ENCODE measurements around the gene TMEM131L.

Gene TMEM131L

GRCh38 chr4:153573881-153574802 is 108.0 kb downstream of the TMEM131L start:
- H3K27ac ChIP-seq (ENCODE audit: low read length) = no peak overlapping the region
- H3K27me3 ChIP-seq (ENCODE audit: low read depth, low read length) = no peaks in the 10 kb centered on the region
- no peaks in the 10 kb centered on the region for H3K36me3 ChIP-seq (ENCODE audit: control insufficient read depth in 1 of 2, insufficient read depth in 2 of 2, low read length in 2 of 2)
- H3K4me3 ChIP-seq (ENCODE audit: low read depth in 1 of 2, low read length in 2 of 2) = no peak overlapping the region
- peaks cover 6 to 23% of the 10 kb centered on the region in 2 donors for H3K4me1 ChIP-seq (ENCODE audit: control insufficient read depth in 1 of 2, insufficient read depth in 2 of 2, low read length in 2 of 2)
- no peaks in the 10 kb centered on the region for H3K9me3 ChIP-seq (ENCODE audit: control insufficient read depth in 1 of 2, low read length in 2 of 2)

- H3K4me1 ChIP-seq (ENCODE audit: control insufficient read depth in 1 of 2, insufficient read depth in 2 of 2, low read length in 2 of 2) = peaks cover 6 to 23% of the 10 kb centered on the region in 2 donors
- H3K9me3 ChIP-seq (ENCODE audit: control insufficient read depth in 1 of 2, low read length in 2 of 2) = no peaks in the 10 kb centered on the region
- H3K27me3 ChIP-seq (ENCODE audit: low read depth, low read length) = no peaks in the 10 kb centered on the region
- H3K36me3 ChIP-seq (ENCODE audit: control insufficient read depth in 1 of 2, insufficient read depth in 2 of 2, low read length in 2 of 2) = peaks cover 0 to 3% of the 10 kb centered on the region in 2 donors
- no peak overlapping the region for H3K27ac ChIP-seq (ENCODE audit: low read length)
- no peak overlapping the region for H3K4me3 ChIP-seq (ENCODE audit: low read depth in 1 of 2, low read length in 2 of 2)
Observed at GRCh38 chr4:153576443-153576774, 110.2 kb downstream of the TMEM131L start.

GRCh38 chr4:153577053-153577452 is 110.9 kb downstream of the TMEM131L start:
- no peaks in the 10 kb centered on the region for H3K9me3 ChIP-seq (ENCODE audit: control insufficient read depth in 1 of 2, low read length in 2 of 2)
- no peak overlapping the region for H3K4me3 ChIP-seq (ENCODE audit: low read depth in 1 of 2, low read length in 2 of 2)
- peaks cover 6 to 23% of the 10 kb centered on the region in 2 donors for H3K4me1 ChIP-seq (ENCODE audit: control insufficient read depth in 1 of 2, insufficient read depth in 2 of 2, low read length in 2 of 2)
- H3K27me3 ChIP-seq (ENCODE audit: low read depth, low read length) = no peaks in the 10 kb centered on the region
- peaks cover 0 to 3% of the 10 kb centered on the region in 2 donors for H3K36me3 ChIP-seq (ENCODE audit: control insufficient read depth in 1 of 2, insufficient read depth in 2 of 2, low read length in 2 of 2)
- no peak overlapping the region for H3K27ac ChIP-seq (ENCODE audit: low read length)

- peaks cover 6 to 8% of the 10 kb centered on the region in 2 donors for H3K36me3 ChIP-seq (ENCODE audit: control insufficient read depth in 1 of 2, insufficient read depth in 2 of 2, low read length in 2 of 2)
- H3K27me3 ChIP-seq (ENCODE audit: low read depth, low read length) = no peaks in the 10 kb centered on the region
- peaks cover 0 to 5% of the 10 kb centered on the region in 2 donors for H3K4me1 ChIP-seq (ENCODE audit: control insufficient read depth in 1 of 2, insufficient read depth in 2 of 2, low read length in 2 of 2)
- no peaks in the 10 kb centered on the region for H3K9me3 ChIP-seq (ENCODE audit: control insufficient read depth in 1 of 2, low read length in 2 of 2)
- H3K4me3 ChIP-seq (ENCODE audit: low read depth in 1 of 2, low read length in 2 of 2) = no peak overlapping the region
- no peak overlapping the region for H3K27ac ChIP-seq (ENCODE audit: low read length)
Observed at GRCh38 chr4:153579410-153579809, 113.2 kb downstream of the TMEM131L start.

- Histone ChIP-seq H3K9me3 (ENCODE audit: control insufficient read depth in 1 of 2, low read length in 2 of 2) (no peaks in the 10 kb centered on the region), H3K27me3 (ENCODE audit: low read depth, low read length) (no peaks in the 10 kb centered on the region), H3K4me3 (ENCODE audit: low read depth in 1 of 2, low read length in 2 of 2) (no peak overlapping the region), H3K27ac (ENCODE audit: low read length) (no peak overlapping the region), H3K4me1 (ENCODE audit: control insufficient read depth in 1 of 2, insufficient read depth in 2 of 2, low read length in 2 of 2) (peaks cover 0 to 3% of the 10 kb centered on the region in 2 donors), H3K36me3 (ENCODE audit: control insufficient read depth in 1 of 2, insufficient read depth in 2 of 2, low read length in 2 of 2) (peaks cover 6 to 9% of the 10 kb centered on the region in 2 donors)
Observed at GRCh38 chr4:153579872-153580271, 113.7 kb downstream of the TMEM131L start.

- Histone ChIP-seq H3K27me3 (ENCODE audit: low read depth, low read length) (no peaks in the 10 kb centered on the region), H3K27ac (ENCODE audit: low read length) (no peak overlapping the region), H3K9me3 (ENCODE audit: control insufficient read depth in 1 of 2, low read length in 2 of 2) (no peaks in the 10 kb centered on the region), H3K36me3 (ENCODE audit: control insufficient read depth in 1 of 2, insufficient read depth in 2 of 2, low read length in 2 of 2) (peaks cover 6 to 11% of the 10 kb centered on the region in 2 donors), H3K4me3 (ENCODE audit: low read depth in 1 of 2, low read length in 2 of 2) (no peak overlapping the region), H3K4me1 (ENCODE audit: control insufficient read depth in 1 of 2, insufficient read depth in 2 of 2, low read length in 2 of 2) (no peaks in the 10 kb centered on the region)
Observed at GRCh38 chr4:153582954-153583702, 117.0 kb downstream of the TMEM131L start.

- Histone ChIP-seq H3K36me3 (ENCODE audit: control insufficient read depth in 1 of 2, insufficient read depth in 2 of 2, low read length in 2 of 2) (peaks cover 10 to 21% of the 10 kb centered on the region in 2 donors), H3K27ac (ENCODE audit: low read length) (no peak overlapping the region), H3K4me1 (ENCODE audit: control insufficient read depth in 1 of 2, insufficient read depth in 2 of 2, low read length in 2 of 2) (no peaks in the 10 kb centered on the region), H3K9me3 (ENCODE audit: control insufficient read depth in 1 of 2, low read length in 2 of 2) (no peaks in the 10 kb centered on the region), H3K4me3 (ENCODE audit: low read depth in 1 of 2, low read length in 2 of 2) (no peak overlapping the region), H3K27me3 (ENCODE audit: low read depth, low read length) (no peaks in the 10 kb centered on the region)
Observed at GRCh38 chr4:153585026-153585425, 118.9 kb downstream of the TMEM131L start.

GRCh38 chr4:153589703-153590595 is 123.8 kb downstream of the TMEM131L start:
- H3K27me3 ChIP-seq (ENCODE audit: low read depth, low read length) = no peaks in the 10 kb centered on the region
- H3K27ac ChIP-seq (ENCODE audit: low read length) = no peak overlapping the region
- H3K36me3 ChIP-seq (ENCODE audit: control insufficient read depth in 1 of 2, insufficient read depth in 2 of 2, low read length in 2 of 2) = peaks cover 23 to 24% of the 10 kb centered on the region in 2 donors
- H3K4me1 ChIP-seq (ENCODE audit: control insufficient read depth in 1 of 2, insufficient read depth in 2 of 2, low read length in 2 of 2) = no peaks in the 10 kb centered on the region
- no peaks in the 10 kb centered on the region for H3K9me3 ChIP-seq (ENCODE audit: control insufficient read depth in 1 of 2, low read length in 2 of 2)
- no peak overlapping the region for H3K4me3 ChIP-seq (ENCODE audit: low read depth in 1 of 2, low read length in 2 of 2)

GRCh38 chr4:153591441-153591840 is 125.3 kb downstream of the TMEM131L start:
- Histone ChIP-seq H3K36me3 (ENCODE audit: control insufficient read depth in 1 of 2, insufficient read depth in 2 of 2, low read length in 2 of 2) (peaks cover 25 to 29% of the 10 kb centered on the region in 2 donors), H3K9me3 (ENCODE audit: control insufficient read depth in 1 of 2, low read length in 2 of 2) (no peaks in the 10 kb centered on the region), H3K4me1 (ENCODE audit: control insufficient read depth in 1 of 2, insufficient read depth in 2 of 2, low read length in 2 of 2) (no peaks in the 10 kb centered on the region), H3K27me3 (ENCODE audit: low read depth, low read length) (no peaks in the 10 kb centered on the region), H3K27ac (ENCODE audit: low read length) (no peak overlapping the region), H3K4me3 (ENCODE audit: low read depth in 1 of 2, low read length in 2 of 2) (no peak overlapping the region)

GRCh38 chr4:153592064-153592463 is 125.9 kb downstream of the TMEM131L start:
- H3K9me3 ChIP-seq (ENCODE audit: control insufficient read depth in 1 of 2, low read length in 2 of 2) = no peaks in the 10 kb centered on the region
- H3K36me3 ChIP-seq (ENCODE audit: control insufficient read depth in 1 of 2, insufficient read depth in 2 of 2, low read length in 2 of 2) = peaks cover 28 to 30% of the 10 kb centered on the region in 2 donors

GRCh38 chr4:153593161-153593560 is 127.0 kb downstream of the TMEM131L start:
- Histone ChIP-seq H3K27me3 (ENCODE audit: low read depth, low read length) (no peaks in the 10 kb centered on the region), H3K9me3 (ENCODE audit: control insufficient read depth in 1 of 2, low read length in 2 of 2) (no peaks in the 10 kb centered on the region), H3K4me3 (ENCODE audit: low read depth in 1 of 2, low read length in 2 of 2) (no peak overlapping the region), H3K36me3 (ENCODE audit: control insufficient read depth in 1 of 2, insufficient read depth in 2 of 2, low read length in 2 of 2) (peaks cover 28 to 30% of the 10 kb centered on the region in 2 donors), H3K4me1 (ENCODE audit: control insufficient read depth in 1 of 2, insufficient read depth in 2 of 2, low read length in 2 of 2) (no peaks in the 10 kb centered on the region), H3K27ac (ENCODE audit: low read length) (no peak overlapping the region)

More at GRCh38 chr4:153592064-153592463, 125.9 kb downstream of the TMEM131L start:
- Histone ChIP-seq H3K27ac (ENCODE audit: low read length) (no peak overlapping the region), H3K4me3 (ENCODE audit: low read depth in 1 of 2, low read length in 2 of 2) (no peak overlapping the region), H3K27me3 (ENCODE audit: low read depth, low read length) (no peaks in the 10 kb centered on the region), H3K4me1 (ENCODE audit: control insufficient read depth in 1 of 2, insufficient read depth in 2 of 2, low read length in 2 of 2) (no peaks in the 10 kb centered on the region)

Data from muscle layer of duodenum (tissue), 2 donors.